Keratinocyte (primary cell): ENCODE data around the gene SPIN2A. TPM values are rescaled to one million over a fixed set of nuclear protein-coding genes. Genes with fewer than 3 reads are reported as not detected.
"Not testable (repeated sequence)": the region's sequence is repeated elsewhere in the genome, so short reads cannot be mapped to it uniquely, and the experiment has no call there.

Source experiments
- DNase-seq: peaks from one replicate; pipeline ENCODE4 v3.0.0-alpha.2; 2011; ENCODE audit warnings: low read depth, missing footprints, low spot score
- FAIRE-seq: peaks from 2 replicates; lab custom pipeline; 2011; peaks lifted over from hg19 to GRCh38; lab: Jason Lieb, UNC
- H2AFZ ChIP-seq: 2 replicates; pipeline ENCODE4 v1.6.0; 2012; ENCODE audit warnings: low read length, control low read depth, inconsistent platforms; ENCODE audit not compliant: control insufficient read depth
- H3K27ac ChIP-seq: 2 replicates; pipeline ENCODE4 v1.5.1; 2011; ENCODE audit warnings: low read length; ENCODE audit not compliant: control insufficient read depth, insufficient read depth
- H3K27me3 ChIP-seq: 3 replicates; pipeline ENCODE4 v1.6.0; 2011; ENCODE audit warnings: low read length; ENCODE audit not compliant: control insufficient read depth, insufficient read depth; ENCODE audit errors: extremely low read depth
- H3K36me3 ChIP-seq, 2 experiments: 2 replicates in 1 of 2; 3 replicates in 1 of 2; pipeline ENCODE4 v1.5.1; 2011; ENCODE audit warnings: low read length in 2 of 2, mild to moderate bottlenecking in 1 of 2; ENCODE audit not compliant: control insufficient read depth in 2 of 2, insufficient read depth in 2 of 2; ENCODE audit errors: extremely low read depth in 1 of 2
- H3K4me1 ChIP-seq: 3 replicates; pipeline ENCODE4 v1.5.1; 2011; ENCODE audit warnings: low read length; ENCODE audit not compliant: control insufficient read depth, insufficient read depth; ENCODE audit errors: extremely low read depth
- H3K4me2 ChIP-seq: 3 replicates; pipeline ENCODE4 v1.6.0; 2011; ENCODE audit warnings: low read depth, low read length; ENCODE audit not compliant: control insufficient read depth, insufficient read depth; ENCODE audit errors: extremely low read depth
- H3K4me3 ChIP-seq, 3 experiments: fragments of 200-600 bp in 1 of 3; sonication (generic) in 1 of 3; 2 replicates in 2 of 3; 3 replicates in 1 of 3; pipeline ENCODE4 v1.5.1; 2011 to 2016; ENCODE audit warnings: low read length in 3 of 3, mild to moderate bottlenecking in 3 of 3, control low read depth in 2 of 3, inconsistent platforms in 1 of 3, low read depth in 1 of 3, mixed read lengths in 1 of 3, mixed run types in 1 of 3, moderate library complexity in 1 of 3; ENCODE audit not compliant: control insufficient read depth in 2 of 3, insufficient read depth in 2 of 3; ENCODE audit errors: extremely low read depth in 1 of 3
- H3K79me2 ChIP-seq: 2 replicates; pipeline ENCODE4 v1.6.0; 2012; ENCODE audit warnings: low read length; ENCODE audit not compliant: control insufficient read depth, insufficient read depth
- H3K9ac ChIP-seq: 3 replicates; pipeline ENCODE4 v1.6.0; 2011; ENCODE audit warnings: low read length; ENCODE audit not compliant: control insufficient read depth, insufficient read depth; ENCODE audit errors: extremely low read depth
- H3K9me1 ChIP-seq: 3 replicates; pipeline ENCODE4 v1.6.0; 2011; ENCODE audit warnings: low read length; ENCODE audit not compliant: control insufficient read depth, insufficient read depth; ENCODE audit errors: extremely low read depth
- H3K9me3 ChIP-seq: 2 replicates; pipeline ENCODE4 v1.5.1; 2012; ENCODE audit warnings: low read depth, low read length; ENCODE audit not compliant: control insufficient read depth
- H4K20me1 ChIP-seq: 3 replicates; pipeline ENCODE4 v1.6.0; 2011; ENCODE audit warnings: low read length; ENCODE audit not compliant: control insufficient read depth, insufficient read depth; ENCODE audit errors: extremely low read depth
- CTCF ChIP-seq, 3 experiments: IDR thresholded peaks in 1 of 3; conservative IDR thresholded peaks in 1 of 3; optimal IDR thresholded peaks in 1 of 3; 2 replicates in 2 of 3; 3 replicates in 1 of 3; pipeline versions ENCODE3 to v1.5.1; 2011; ENCODE audit warnings: low read length in 3 of 3, mild to moderate bottlenecking in 3 of 3, moderate library complexity in 2 of 3, control low read depth in 1 of 3, inconsistent platforms in 1 of 3; ENCODE audit not compliant: insufficient read depth in 2 of 3; ENCODE audit errors: extremely low read depth in 1 of 3
- EZH2 ChIP-seq: IDR thresholded peaks from one replicate; pipeline ENCODE4 v1.6.1; 2012; ENCODE audit warnings: inconsistent platforms, mild to moderate bottlenecking, low read length, moderate library complexity
- dilution Hi-C: fragments of 300-500 bp; cut with MboI; formaldehyde crosslinking; loops from one replicate; pipeline ENCODE4 v1.7.0; 2020; ENCODE audit warnings: low sequenced_read_pairs; ENCODE audit not compliant: extremely low pct_ligation_motif_present
- polyA plus RNA-seq, 5 experiments: library from polyadenylated mRNA; depleted of rRNA in 3 of 5; stranded (reverse) in 3 of 5; stranded (forward) in 1 of 5; unstranded in 1 of 5; fragments of >200 nt; gene quantifications; 1 replicate in 1 of 5; 2 replicates in 3 of 5; 3 replicates in 1 of 5; pipeline versions ENCODE4 v1.2.1 to v1.2.3, GENCODE V29; 2011 to 2012; ENCODE audit warnings: missing spikeins in 2 of 5, low read depth in 1 of 5, low replicate concordance in 1 of 5

Gene SPIN2A
- polyA plus RNA-seq, 1 donor (not counting 4 experiments of a cell fraction or from before 2014, with no cell fraction given) = 0.42 TPM

- Histone ChIP-seq H2AFZ (peak within 1 kb of the TSS; percentile 90), H3K27me3 (no peaks in the 10 kb centered on the region), H3K9me3 (no peaks in the 10 kb centered on the region), H3K79me2 (no peaks in the 10 kb centered on the region), H3K4me2 (peak within 1 kb of the TSS; percentile 56), H3K9me1 (no peaks in the 10 kb centered on the region), H4K20me1 (no peaks in the 10 kb centered on the region), H3K9ac (peak within 1 kb of the TSS; percentile 65), H3K27ac (peak within 1 kb of the TSS; percentile 47), H3K4me1 (no peaks in the 10 kb centered on the region), H3K36me3 (no peaks in the 10 kb centered on the region), H3K4me3 (peak within 1 kb of the TSS; percentile 54 to 75 (median 71))
- FAIRE-seq (no peak), DNase-seq (no peak)
- TF ChIP-seq EZH2 = no peak
- dilution Hi-C loops = no loop called here
Observed at GRCh38 chrX:57121162-57121755, 15.9 kb downstream of the SPIN2A start, which contains the start of gene SPIN2B. SPIN2B (minus strand) TSS chrX:57121548.

- H3K79me2 ChIP-seq, H3K9me1 ChIP-seq, H3K4me1 ChIP-seq, dilution Hi-C loops, FAIRE-seq, H3K36me3 ChIP-seq, H3K9me3 ChIP-seq, DNase-seq, H3K27ac ChIP-seq, H4K20me1 ChIP-seq, H3K27me3 ChIP-seq: not testable (repeated sequence)
- peak overlapping the region; percentile 54 to 75 (median 71) for H3K4me3 ChIP-seq
- H2AFZ ChIP-seq = peak overlapping the region; percentile 19
- peak overlapping the region; percentile 48 for H3K4me2 ChIP-seq
- peak overlapping the region; percentile 65 for H3K9ac ChIP-seq
Observed at GRCh38 chrX:57120619-57121161, 16.5 kb downstream of the SPIN2A start.

GRCh38 chrX:57119416-57119815, 17.8 kb downstream of the SPIN2A start:
- H3K9me3 ChIP-seq = no peaks in the 10 kb centered on the region
- H3K36me3 ChIP-seq = no peaks in the 10 kb centered on the region
- H3K4me3 ChIP-seq = no peak overlapping the region
- no peak overlapping the region for H2AFZ ChIP-seq
- H4K20me1 ChIP-seq = no peaks in the 10 kb centered on the region
- FAIRE-seq (no peak), DNase-seq (no peak)
- no peak overlapping the region for H3K4me2 ChIP-seq
- no peak overlapping the region for H3K27ac ChIP-seq
- H3K27me3 ChIP-seq = no peaks in the 10 kb centered on the region
- TF ChIP-seq CTCF (optimal IDR thresholded peaks at IDR 0.05 in 1 of 3, IDR thresholded peaks at IDR 0.05 in 1 of 3, conservative IDR thresholded peaks at IDR 0.05 in 1 of 3; ENCODE audit: extremely low read depth in 1 of 3, insufficient read depth in 2 of 3, low read length in 3 of 3) (no peak), EZH2 (no peak)
- dilution Hi-C loops = no loop called here
- H3K79me2 ChIP-seq = no peaks in the 10 kb centered on the region
- H3K9ac ChIP-seq = no peak overlapping the region
- H3K9me1 ChIP-seq = no peaks in the 10 kb centered on the region
- H3K4me1 ChIP-seq = no peaks in the 10 kb centered on the region

GRCh38 chrX:57117566-57117965, 19.6 kb downstream of the SPIN2A start:
- H4K20me1 ChIP-seq, H2AFZ ChIP-seq, H3K9me3 ChIP-seq, H3K4me1 ChIP-seq, H3K36me3 ChIP-seq, H3K4me2 ChIP-seq, H3K9me1 ChIP-seq, H3K27me3 ChIP-seq, H3K4me3 ChIP-seq, H3K27ac ChIP-seq, FAIRE-seq, dilution Hi-C loops, H3K9ac ChIP-seq, H3K79me2 ChIP-seq, DNase-seq: not testable (repeated sequence)
